Ishikawa (cell line): ENCODE data around the gene CCDC187.

Source experiments
- RAD21 ChIP-seq: IDR thresholded peaks from 2 replicates; pipeline ENCODE4 v1.6.1; 2012; ENCODE audit warnings: low read depth
- TAF1 ChIP-seq: IDR thresholded peaks from 2 replicates; pipeline ENCODE4 v1.6.1; 2012; ENCODE audit warnings: low read depth, mild to moderate bottlenecking

GRCh38 chr9:136274786-136275654, 28.9 kb downstream of the CCDC187 start:
- TF ChIP-seq RAD21 (no peak), TAF1 (no peak)
